Stomach (tissue), 9 donors: ENCODE results near the gene TRMT1. TPM values are rescaled to one million over a fixed set of nuclear protein-coding genes. Genes with fewer than 3 reads are reported as not detected.

Experiments
- DNase-seq, 2 donors: peaks; one replicate each; pipeline versions ENCODE4 v3.0.0 to v3.0.0-alpha.2; 2013 to 2019
- H3K27ac ChIP-seq, 5 donors: fragments of 200-600 bp in 4 of 5; sonication (generic) in 4 of 5; one replicate each; pipeline ENCODE4 v1.5.1; 2013 to 2019; ENCODE audit warnings: mild to moderate bottlenecking in 1 of 5, moderate library complexity in 1 of 5
- H3K27me3 ChIP-seq, 3 donors: fragments of 200-600 bp; sonication (generic); one replicate each; pipeline ENCODE4 v1.5.1; 2017 to 2019; ENCODE audit warnings: mixed run types in 1 of 3
- H3K36me3 ChIP-seq, 4 donors: fragments of 200-600 bp; sonication (generic); 1 replicate in 3 of 4; 2 replicates in 1 of 4; pipeline ENCODE4 v1.5.1; 2016 to 2019
- H3K4me1 ChIP-seq, 4 donors: fragments of 200-600 bp; sonication (generic); one replicate each; pipeline ENCODE4 v1.5.1; 2016 to 2019
- H3K4me3 ChIP-seq, 4 donors: fragments of 200-600 bp; sonication (generic) in 3 of 4; one replicate each; pipeline ENCODE4 v1.5.1; 2016 to 2019; ENCODE audit warnings: mild to moderate bottlenecking in 1 of 4
- H3K9me3 ChIP-seq, 4 donors: fragments of 200-600 bp; sonication (generic); one replicate each; pipeline ENCODE4 v1.5.1; 2016 to 2019
- CTCF ChIP-seq, 7 experiments: fragments of 450-650 bp in 4 of 7; fragments of 200-600 bp in 3 of 7; sonication (generic) in 3 of 7; IDR thresholded peaks; one replicate each; pipeline ENCODE4 v1.5.1; 2016 to 2019; ENCODE audit warnings: antibody characterized with exemption in 7 of 7, control low read depth in 2 of 7, mild to moderate bottlenecking in 1 of 7
- EP300 ChIP-seq: sonication (generic); formaldehyde crosslinking; IDR thresholded peaks from one replicate; pipeline ENCODE4 v1.6.1; 2017; ENCODE audit warnings: antibody characterized with exemption
- POLR2A ChIP-seq, 4 donors: fragments of 450-650 bp; IDR thresholded peaks; one replicate each; pipeline ENCODE4 v1.6.1; 2016; ENCODE audit warnings: antibody characterized with exemption in 4 of 4, control low read depth in 2 of 4, mild to moderate bottlenecking in 1 of 4, moderate library complexity in 1 of 4
- POLR2AphosphoS5 ChIP-seq, 3 donors: sonication (generic); formaldehyde crosslinking; IDR thresholded peaks; one replicate each; pipeline ENCODE4 v1.6.1; 2016; ENCODE audit warnings: antibody characterized with exemption in 3 of 3
- WGBS, 5 donors: extraction: QIAGEN DNeasy Blood & Tissue Kit in 3 of 5; methylation state at CpG; one replicate each; pipeline versions ENCODE4 v1.1.5 to v1.1.7; 2013 to 2018; 5-methylcytosine and 5-hydroxymethylcytosine counted together
- intact Hi-C: fragments of 100-400 bp; cut with DNase I; formaldehyde crosslinking; loops from one replicate; pipeline ENCODE4 v1.15.1; 2023; ENCODE audit warnings: low total_unique reads
- polyA plus RNA-seq, 3 donors: library from polyadenylated mRNA; stranded (reverse); fragments of 200-250 nt; gene quantifications; one replicate each; pipeline ENCODE4 v1.2.3, GENCODE V29; 2013
- total RNA-seq, 5 donors: library from RNA; depleted of rRNA; stranded (reverse); fragments of >200 nt; gene quantifications; one replicate each; pipeline versions ENCODE4 v1.1.0 to v1.2.3, GENCODE V29; 2014 to 2016
- donor health status: healthy with polysubstance abuse.
- donor health status: Bipolar disorder and iron deficiency.
- donor health status: healthy.

The TRMT1 gene
- total and polyA plus RNA-seq, 8 donors: 29.6 to 373 (median 58.6) TPM

GRCh38 chr19:13083008-13083404, 33.5 kb downstream of the TRMT1 start:
- intact Hi-C loops: no loop called here
- DNase-seq: no peak
- Histone ChIP-seq H3K4me1 (peaks cover 31 to 59% (median 49%) of the 10 kb centered on the region in 4 donors), H3K36me3 (peaks cover 7 to 84% (median 66%) of the 10 kb centered on the region in 4 donors), H3K27ac (peak overlapping the region in 3 of 5 donors; percentile 3 to 66 (median 14)), H3K9me3 (no peaks in the 10 kb centered on the region), H3K4me3 (no peak overlapping the region), H3K27me3 (no peaks in the 10 kb centered on the region)
- no peak for TF ChIP-seq EP300
- 67 to 77% (median 73%) methylated on average over 7 of the region's 7 CpGs for WGBS, 5 donors

GRCh38 chr19:13082192-13083007, 34.1 kb downstream of the TRMT1 start:
- H3K36me3 ChIP-seq: peaks cover 7 to 84% (median 63%) of the 10 kb centered on the region in 4 donors
- peaks cover 37 to 65% (median 55%) of the 10 kb centered on the region in 4 donors for H3K4me1 ChIP-seq
- TF ChIP-seq POLR2AphosphoS5 (IDR thresholded peaks at IDR 0.05): no peak
- peak in 1 of 7 experiments; percentile 6 for TF ChIP-seq CTCF (IDR thresholded peaks at IDR 0.05)
- no peak for TF ChIP-seq POLR2A (IDR thresholded peaks at IDR 0.05)
- TF ChIP-seq EP300: no peak
- no peaks in the 10 kb centered on the region for H3K27me3 ChIP-seq
- no peak overlapping the region for H3K4me3 ChIP-seq
- H3K27ac ChIP-seq: peak overlapping the region in 3 of 5 donors; percentile 14 to 66 (median 46)
- 57 to 72% (median 63%) methylated on average over 14 of the region's 14 CpGs for WGBS, 5 donors
- H3K9me3 ChIP-seq: no peaks in the 10 kb centered on the region
- intact Hi-C loops: no loop called here
- peak in 1 of 2 donors; percentile 79 for DNase-seq

- TF ChIP-seq POLR2AphosphoS5 (IDR thresholded peaks at IDR 0.05) (peak in 1 of 3 donors; percentile 32), POLR2A (IDR thresholded peaks at IDR 0.05) (no peak), CTCF (IDR thresholded peaks at IDR 0.05) (peak in 1 of 7 experiments; percentile 9)
- intact Hi-C loops: no loop called here
- H3K4me1 ChIP-seq: peaks cover 47 to 75% (median 62%) of the 10 kb centered on the region in 4 donors
- 14 to 29% (median 26%) methylated on average over 12 to 16 of the region's 16 CpGs for WGBS, 5 donors
- no peaks in the 10 kb centered on the region for H3K27me3 ChIP-seq
- no peak overlapping the region for H3K4me3 ChIP-seq
- no peaks in the 10 kb centered on the region for H3K9me3 ChIP-seq
- peak overlapping the region; percentile 70 to 86 (median 73) for H3K27ac ChIP-seq
- DNase-seq: peak; percentile 77 to 93
- H3K36me3 ChIP-seq: peaks cover 7 to 84% (median 61%) of the 10 kb centered on the region in 4 donors
These were observed 37.0 kb downstream of the TRMT1 start for GRCh38 chr19:13079542-13079986.

GRCh38 chr19:13078897-13079541, 37.5 kb downstream of the TRMT1 start:
- DNase-seq: peak; percentile 77
- Histone ChIP-seq H3K9me3 (no peaks in the 10 kb centered on the region), H3K27ac (peak overlapping the region; percentile 70 to 86 (median 73)), H3K4me1 (peaks cover 47 to 77% (median 63%) of the 10 kb centered on the region in 4 donors), H3K4me3 (peak overlapping the region in 1 of 4 donors; percentile 25), H3K27me3 (no peaks in the 10 kb centered on the region), H3K36me3 (peaks cover 10 to 84% (median 62%) of the 10 kb centered on the region in 4 donors)
- no peak for TF ChIP-seq CTCF (IDR thresholded peaks at IDR 0.05)
- TF ChIP-seq POLR2A (IDR thresholded peaks at IDR 0.05): no peak
- TF ChIP-seq POLR2AphosphoS5 (IDR thresholded peaks at IDR 0.05): peak in 1 of 3 donors; percentile 4
- no peak for TF ChIP-seq EP300
- 30 to 44% (median 36%) methylated on average over 9 to 12 of the region's 12 CpGs for WGBS, 5 donors
- intact Hi-C loops: no loop called here
